Measurements from ENCODE around the gene ATAD3C.
"Not testable (repeated sequence)": the region's sequence is repeated elsewhere in the genome, so short reads cannot be mapped to it uniquely, and the experiment has no call there.

ATAD3C gene

DNA sequence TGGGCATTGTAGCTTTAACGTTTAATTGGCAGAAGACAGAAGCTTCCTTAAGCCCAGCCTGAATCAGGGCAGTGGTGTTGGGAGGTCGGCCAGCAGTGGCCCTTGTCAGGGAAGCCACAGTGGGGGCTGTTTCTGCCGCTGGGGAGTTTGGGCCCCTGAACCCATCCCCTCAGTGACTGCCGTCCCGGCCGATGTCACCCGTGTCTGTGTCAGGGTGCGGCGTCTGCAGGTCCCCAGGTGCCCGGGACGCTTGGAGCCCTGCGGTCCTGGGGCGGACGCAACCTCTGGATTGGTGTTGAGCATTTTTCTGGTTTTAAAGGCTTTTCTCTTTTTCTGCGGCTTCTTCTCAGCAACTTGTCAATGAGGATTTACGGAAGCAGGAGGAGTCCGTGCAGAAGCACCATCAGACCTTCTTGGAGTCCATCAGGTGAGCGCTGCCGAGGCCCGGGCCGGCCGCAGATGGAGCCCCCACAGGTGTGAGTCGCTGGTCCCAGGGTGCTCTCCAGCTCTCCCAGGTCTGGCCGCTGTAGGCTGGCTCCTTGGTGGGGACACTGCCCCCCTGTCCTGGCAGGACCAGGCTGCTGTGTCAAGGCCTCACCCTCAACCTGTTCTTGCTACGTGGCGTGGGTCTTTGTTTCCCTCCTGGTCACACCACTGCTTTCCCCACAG, 2.3 kb downstream of the ATAD3C start:
- DNase-seq, result no peak

DNA sequence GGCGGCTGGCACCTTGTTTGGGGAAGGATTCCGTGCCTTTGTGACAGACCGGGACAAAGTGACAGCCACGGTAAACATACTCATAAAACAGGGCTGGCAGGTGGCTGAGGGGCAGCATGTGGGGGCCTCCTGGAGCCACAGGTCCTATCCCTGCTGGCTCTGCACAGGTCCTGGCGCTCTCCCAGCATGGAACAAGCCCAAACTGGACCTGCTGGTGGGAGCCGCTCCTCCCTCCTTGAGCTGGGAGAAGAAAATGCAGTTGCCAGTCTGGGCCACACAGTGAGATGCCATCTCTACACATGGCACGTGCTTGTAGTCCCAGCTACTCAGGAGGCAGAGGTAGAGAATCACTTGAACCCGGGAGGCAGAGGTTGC, 2.9 kb downstream of the ATAD3C start:
- not testable (repeated sequence) for DNase-seq

DNA sequence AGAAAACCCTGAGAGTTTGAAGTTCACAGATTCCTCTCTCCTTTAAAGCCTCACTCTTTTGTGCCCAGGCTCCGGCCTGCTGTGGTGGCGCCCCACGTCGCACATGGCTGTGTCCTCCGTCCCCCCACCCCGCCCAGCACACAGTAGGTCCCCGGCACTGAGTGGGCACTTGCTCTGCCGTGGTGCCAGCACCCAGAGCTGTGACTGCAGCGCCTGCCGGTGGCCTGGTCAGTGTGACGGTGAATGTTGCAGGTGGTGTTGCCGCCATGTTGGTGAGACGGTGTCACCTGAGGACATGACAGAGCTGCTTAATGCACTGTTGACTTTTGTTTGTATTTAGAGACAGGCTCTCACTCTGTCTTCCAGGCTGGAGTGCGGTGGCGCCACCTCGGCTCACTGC, 3.4 kb downstream of the ATAD3C start:
- DNase-seq, result no peak

DNA sequence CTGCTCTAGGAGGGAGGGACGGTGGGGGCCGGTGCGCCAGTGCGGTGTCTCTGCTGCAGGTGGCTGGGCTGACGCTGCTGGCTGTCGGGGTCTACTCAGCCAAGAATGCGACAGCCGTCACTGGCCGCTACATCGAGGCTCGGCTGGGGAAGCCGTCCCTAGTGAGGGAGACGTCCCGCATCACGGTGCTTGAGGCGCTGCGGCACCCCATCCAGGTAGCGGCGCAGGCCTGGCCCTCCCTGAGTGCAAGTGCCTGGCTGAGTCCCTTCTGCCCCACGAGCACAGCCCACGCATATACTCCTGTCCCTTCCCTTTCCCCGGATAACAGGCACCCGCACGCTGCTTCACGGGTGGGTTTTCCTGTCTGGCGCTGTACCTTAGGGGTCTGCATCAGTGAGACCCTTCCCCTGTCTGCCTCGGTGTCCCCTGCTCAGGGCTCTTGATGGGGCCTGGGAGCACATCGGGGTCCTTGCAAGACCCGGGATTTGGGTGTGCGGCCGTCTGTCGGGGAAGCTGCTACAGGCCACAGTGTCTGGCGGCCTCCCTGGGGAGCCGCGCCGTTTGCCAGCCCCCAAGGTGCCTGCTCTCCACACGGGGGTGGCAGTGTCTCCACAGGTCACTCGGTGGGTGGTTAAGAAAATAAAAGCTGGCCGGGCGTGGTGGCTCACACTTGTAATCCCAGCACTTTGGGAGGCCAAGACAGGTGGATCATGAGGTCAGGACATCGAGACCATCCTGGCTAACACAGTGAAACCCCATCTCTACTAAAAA, 5.0 kb downstream of the ATAD3C start:
- not testable (repeated sequence) for DNase-seq

DNA sequence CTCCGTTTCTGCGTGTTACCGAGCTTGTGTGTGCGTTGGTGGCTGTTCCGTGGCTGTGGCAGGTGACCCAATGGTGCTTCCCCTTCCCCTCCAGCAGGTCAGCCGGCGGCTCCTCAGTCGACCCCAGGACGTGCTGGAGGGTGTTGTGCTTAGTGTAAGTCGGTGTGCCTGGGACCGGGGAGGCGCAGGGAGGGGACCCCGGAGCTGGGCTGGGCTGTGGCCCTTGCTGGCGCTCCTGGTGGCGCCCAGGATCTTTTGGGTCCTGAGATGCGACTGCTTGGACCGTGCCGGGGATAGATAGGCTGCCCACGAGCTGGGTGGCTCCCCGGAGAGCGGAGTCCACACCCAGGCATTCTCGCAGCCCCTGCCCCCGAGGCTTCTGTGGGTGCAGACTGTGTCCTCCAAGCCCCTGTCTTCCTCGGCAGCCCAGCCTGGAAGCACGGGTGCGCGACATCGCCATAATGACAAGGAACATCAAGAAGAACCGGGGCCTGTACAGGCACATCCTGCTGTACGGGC, 5.9 kb downstream of the ATAD3C start:
- DNase-seq, result no peak

DNA sequence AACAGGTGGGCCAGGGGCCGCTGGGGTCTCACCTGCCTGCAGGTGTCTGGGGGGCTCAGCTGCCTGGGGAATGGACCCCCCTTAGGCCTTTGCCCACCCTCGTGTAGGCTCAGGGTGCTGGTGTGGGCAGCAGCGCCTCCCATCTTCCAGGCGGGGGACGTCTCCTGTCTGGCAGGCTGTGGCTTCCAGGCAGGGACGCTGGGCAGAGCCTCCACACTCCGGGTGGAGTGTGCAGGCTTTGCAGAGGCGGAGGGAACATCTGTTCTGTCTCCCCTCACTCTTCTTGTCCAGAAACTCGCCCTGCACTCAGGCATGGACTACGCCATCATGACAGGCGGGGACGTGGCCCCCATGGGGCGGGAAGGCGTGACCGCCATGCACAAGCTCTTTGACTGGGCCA, 6.4 kb downstream of the ATAD3C start:
- not testable (repeated sequence) for DNase-seq

DNA sequence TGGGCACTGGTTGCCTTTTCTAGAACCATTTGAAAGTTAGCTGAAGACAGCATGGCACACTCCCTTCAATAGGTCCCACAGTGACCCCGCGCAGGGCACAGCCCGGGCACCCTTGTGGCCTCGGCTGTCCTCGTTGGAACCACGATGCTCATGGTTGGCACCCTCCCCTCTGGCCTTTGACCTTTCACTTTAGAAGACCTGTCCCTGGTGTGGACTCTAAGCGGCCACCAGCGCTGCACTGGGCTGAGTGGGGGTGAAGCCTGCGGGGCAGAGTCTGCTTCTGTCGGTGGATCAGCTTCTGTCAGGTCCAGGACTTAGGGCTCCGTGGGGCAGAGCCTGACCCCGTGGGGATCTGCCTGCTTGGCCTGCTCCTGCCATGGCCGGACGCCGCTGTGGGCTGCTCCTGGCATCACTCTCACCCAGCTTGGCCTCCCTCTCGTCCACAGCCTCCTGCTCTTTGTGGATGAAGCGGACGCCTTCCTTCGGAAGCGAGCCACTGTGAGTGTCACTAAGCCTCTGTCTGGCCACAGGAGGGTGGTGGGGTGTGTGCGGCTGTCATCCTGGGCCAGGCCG, 7.3 kb downstream of the ATAD3C start:
- DNase-seq, result not testable (repeated sequence)

DNA sequence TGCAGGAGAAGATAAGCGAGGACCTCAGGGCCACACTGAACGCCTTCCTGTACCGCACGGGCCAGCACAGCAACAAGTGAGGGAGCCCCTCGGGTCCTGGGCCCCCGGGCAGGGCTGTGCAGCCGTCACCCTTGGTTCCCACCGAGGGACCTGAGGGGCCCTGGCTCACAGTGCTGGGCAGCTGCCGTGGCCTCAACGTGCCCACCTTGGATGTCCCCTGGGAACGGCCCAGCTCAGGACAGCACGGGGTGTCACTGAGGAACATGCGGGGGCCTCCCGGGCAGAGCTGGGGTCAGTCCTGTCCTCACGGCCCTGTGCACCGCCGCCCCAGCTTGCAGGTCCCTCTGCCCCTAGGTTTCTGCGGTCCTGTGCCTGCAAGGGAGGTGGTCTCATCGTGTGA, 9.7 kb downstream of the ATAD3C start:
- not testable (repeated sequence) for DNase-seq

DNA sequence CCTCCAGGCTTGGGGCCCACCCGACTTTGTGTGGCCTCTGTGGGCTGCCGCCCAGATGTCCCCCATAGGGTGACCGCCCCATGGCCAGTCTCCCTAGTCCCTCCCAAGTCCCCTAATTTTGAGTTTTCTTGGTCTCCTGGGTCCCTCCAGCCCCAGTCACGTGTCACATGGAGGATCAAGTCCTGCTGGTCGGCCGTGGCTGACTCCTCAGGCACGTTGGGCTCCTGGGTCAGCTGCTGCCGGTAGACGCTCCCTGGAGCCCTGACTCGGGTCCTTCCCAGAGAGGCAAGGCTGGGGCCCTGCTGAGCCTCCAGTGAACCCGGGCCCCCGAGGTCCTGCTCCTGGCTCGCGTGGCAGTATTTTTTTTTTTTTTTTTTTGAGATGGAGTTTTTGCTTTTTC, 10.2 kb downstream of the ATAD3C start:
- DNase-seq, result not testable (repeated sequence)

DNA sequence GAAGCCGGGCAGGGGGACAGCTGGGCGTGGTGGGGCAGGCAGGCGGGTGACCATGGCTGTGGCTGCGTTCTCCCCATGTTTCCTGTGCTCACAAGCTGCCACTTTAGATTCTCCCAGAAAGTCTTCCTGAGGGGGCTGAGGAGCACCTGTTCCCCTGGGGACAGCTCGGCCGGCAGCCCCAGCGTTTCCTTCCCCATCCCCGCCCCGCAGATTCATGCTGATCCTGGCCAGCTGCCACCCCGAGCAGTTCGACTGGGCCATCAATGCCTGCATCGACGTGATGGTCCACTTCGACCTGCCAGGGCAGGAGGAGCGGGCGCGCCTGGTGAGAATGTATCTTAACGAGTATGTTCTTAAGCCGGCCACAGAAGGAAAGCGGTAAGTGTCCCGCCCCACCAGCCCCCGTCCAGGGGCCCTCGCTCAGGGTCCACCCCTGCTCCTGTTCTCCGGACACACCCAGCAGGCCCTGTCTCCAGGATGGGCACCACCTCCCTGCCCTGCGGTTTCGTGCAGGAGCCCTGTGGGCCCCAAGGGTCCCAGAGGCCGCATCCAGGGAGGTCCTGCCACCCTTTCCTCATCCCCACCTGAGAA, 11.1 kb downstream of the ATAD3C start:
- DNase-seq, result no peak

DNA sequence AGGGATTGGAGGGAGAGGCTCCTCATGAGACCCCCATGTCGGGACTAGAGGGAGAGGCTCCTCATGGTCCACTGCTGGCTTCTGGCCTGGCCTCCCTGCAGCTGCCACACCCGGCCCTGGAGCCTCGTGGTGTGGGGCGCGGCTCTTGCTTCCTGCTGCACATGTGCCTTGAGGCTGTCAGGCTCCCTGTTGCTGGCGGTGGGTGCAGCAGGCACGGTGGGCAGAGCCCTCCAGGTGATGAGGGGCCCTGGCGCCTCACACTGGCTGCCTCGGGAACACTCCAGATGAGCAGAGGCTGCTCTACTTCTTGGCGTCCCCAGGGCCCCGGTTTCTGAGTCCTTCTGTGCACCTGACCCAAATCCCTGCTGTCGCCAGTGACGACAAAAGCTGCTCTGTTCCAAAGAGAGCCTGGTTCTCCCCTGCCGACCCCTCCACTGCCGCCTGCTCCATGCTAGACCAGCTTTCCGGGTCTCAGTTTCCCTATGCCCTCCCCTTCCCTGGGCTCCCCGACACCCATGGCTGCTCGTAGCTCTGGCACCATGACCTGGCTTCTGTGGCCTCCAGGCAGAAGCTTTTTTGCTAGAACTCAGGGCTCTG, 12.3 kb downstream of the ATAD3C start:
- no peak for DNase-seq

DNA sequence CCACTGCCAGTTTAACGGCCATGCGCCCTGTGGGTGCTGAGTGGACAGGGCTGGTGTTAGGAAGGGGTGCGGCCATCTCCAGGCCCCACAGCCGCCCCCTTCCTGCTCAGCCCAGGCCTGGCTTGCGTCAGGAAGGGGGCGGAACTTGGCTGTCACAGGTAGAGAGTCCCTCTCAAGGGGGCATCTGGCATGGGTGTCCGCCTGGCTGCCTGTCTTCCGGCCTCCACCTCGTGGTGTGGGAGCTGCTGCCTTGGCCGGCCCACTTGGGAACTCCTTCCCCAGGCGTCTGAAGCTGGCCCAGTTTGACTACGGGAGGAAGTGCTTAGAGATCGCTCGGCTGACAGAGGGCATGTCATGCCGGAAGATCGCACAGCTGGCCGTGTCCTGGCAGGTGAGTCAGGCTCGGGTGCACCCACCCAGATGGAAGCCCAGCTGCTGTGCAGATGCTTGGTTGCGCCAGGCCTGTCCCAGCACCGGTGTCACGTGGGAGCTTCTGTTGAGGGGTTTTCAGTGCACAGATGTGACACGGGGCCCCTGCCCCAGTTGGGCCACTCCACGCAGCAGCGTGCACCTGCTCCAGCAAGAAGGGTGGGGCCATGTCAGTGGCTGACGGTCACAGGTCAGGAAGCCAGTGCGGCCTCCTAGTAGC, 13.0 kb downstream of the ATAD3C start:
- DNase-seq, result no peak

DNA sequence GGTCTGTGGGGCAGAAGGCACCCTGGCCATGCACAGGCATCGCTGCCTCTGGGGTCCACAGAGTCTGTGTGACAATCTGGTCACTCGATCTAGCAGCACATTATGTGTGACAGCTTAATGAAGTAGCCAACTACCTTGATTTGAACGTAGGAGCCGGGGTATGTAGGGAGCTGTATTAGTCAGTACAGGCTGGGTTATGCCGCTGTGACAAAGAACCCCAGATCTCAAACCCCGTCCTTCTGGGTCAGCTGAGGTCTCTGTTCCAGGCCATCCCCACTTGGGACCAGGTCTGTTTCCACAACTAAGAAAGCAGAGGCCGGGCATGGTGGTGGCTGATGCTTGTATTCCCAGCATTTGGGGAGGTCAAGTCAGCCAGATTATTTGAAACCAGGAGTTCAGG, 13.8 kb downstream of the ATAD3C start:
- no peak for DNase-seq

DNA sequence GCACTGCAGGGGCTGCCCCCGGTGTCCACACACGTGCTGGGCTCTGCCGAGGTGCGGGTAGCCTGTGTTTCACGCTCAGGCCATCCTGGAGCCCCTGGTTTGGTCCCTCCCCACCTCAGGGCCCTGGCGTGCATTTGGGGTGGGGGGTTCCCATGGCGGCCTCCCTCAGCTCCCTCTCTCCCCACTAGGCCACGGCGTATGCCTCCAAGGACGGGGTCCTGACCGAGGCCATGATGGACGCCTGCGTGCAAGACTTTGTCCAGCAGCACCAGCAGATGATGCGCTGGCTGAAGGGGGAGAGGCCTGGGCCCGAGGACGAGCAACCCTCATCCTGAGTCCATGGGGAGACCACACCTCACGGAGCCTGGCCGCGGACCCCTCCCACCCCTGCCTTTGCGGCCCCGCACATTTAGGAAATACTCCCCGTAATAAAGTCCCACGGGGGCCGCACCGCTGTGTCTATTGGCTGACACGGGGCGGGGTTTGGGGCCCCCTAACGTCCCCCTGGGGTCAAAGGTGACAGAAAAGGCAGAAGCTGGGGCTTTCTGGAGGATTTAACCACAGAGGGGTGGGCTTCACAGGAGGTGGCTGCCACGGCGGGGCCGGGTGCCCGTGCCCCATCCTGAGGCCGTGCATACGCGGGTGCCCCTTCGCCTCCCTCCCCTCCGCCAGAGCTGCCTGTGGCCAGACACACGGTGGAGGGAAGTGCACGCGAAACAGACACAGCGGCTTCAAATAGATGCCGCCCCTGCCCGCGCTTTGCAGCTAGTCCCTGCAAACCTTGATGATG, 18.9 kb downstream of the ATAD3C start:
- not testable (repeated sequence) for DNase-seq

DNA sequence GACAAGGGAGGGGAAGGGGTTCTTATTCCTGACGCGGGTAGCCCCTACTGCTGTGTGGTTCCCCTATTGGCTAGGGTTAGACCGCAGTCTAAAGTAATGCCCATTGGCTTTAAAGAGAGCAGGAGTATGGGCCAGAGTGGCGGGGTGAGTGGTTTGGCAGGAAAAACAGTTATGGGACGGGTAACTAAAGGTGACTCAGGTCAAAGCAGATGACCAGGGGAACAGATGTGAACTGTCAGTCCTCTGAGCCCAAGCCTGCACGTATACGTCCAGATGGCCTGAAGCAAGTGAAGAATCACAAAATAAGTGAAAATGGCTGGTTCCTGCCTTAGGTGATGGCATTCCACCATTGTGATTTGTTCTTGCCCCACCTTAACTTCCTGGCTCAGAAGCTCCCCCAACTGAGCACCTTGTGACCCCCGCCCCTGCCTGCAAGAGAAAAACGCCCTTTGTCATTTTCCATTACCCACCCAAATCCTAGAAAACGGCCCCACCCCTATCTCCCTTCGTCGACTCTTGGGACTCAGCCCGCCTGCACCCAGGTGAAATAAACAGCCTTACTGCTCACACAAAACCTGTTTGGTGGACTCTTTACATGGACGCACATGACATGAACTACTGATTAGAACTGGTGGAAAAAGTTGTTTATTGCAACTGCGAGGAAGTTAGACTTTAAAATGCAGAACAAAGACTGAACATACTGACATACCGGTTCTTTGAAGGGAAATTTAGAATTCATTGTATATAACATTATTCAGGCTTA, 21.3 kb downstream of the ATAD3C start:
- no peak for DNase-seq

DNA sequence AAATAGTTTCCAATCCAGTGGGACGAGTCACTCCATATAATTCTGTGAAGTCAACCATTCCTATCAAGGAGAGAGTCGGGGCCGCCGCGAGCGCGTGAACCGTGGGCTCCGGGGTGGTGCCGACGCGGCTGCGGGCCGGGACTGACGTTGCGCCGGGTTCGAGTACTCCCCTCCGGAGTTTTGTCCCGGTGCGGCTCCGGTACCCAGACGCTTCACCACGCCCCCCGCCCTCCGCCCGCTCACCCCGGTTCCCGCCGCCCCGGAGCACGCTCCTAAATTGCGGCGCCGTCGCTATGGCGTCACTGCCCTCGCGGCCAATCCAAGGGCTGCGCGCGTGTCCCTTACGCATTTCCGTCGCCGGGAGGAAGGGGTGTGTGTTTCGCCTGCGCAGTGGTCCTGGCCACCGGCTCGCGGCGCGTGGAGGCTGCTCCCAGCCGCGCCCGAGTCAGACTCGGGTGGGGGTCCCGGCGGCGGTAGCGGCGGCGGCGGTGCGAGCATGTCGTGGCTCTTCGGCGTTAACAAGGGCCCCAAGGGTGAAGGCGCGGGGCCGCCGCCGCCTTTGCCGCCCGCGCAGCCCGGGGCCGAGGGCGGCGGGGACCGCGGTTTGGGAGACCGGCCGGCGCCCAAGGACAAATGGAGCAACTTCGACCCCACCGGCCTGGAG, 22.0 kb downstream of the ATAD3C start, which contains the start of gene ATAD3B:
Gene ATAD3B (plus strand): TSS at position 377 of the 664 bp plus-strand sequence. CDS start 120 bp downstream, at position 497.
- DNase-seq, result peak; percentile 85 to 94

DNA sequence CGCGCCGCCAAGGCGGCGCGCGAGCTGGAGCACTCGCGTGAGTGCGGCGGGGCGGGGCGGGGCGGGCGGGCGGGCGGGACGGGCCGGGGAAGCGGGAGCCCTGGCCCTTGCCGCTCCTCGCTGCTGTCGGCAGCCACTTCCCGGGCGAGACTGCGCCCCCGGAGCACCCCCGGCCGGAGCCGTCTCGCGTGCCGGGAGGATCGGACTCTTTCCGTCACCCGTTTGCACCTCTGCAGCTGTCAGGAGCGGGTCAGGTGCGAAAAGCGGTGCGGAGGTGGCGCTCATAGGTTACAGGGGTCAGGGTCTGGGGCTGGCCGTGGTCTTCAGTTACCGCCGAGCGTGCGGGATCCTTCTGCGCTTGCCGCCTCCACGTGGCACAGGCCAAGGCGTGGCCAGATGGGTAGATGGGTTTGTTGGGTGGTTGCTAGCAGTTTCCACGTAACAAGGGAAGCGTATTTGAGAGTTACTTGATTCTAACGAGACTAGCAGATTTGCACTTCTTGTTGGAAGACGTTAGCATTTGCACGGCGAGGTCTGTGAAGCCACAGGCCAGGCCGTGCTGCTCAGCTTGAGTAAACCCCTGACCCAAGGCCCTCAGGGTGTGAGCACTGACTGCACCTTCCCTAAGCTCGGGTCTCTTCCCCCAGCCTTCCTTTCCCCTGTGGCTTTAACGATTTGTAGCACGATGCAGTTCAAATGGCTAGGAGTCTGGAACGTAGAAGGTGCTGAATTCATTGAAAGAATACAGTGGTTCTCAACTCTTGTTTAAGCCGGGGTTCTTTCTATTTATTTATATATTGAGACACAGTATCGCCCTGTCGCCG, 22.8 kb downstream of the ATAD3C start:
- DNase-seq, result not testable (repeated sequence)

DNA sequence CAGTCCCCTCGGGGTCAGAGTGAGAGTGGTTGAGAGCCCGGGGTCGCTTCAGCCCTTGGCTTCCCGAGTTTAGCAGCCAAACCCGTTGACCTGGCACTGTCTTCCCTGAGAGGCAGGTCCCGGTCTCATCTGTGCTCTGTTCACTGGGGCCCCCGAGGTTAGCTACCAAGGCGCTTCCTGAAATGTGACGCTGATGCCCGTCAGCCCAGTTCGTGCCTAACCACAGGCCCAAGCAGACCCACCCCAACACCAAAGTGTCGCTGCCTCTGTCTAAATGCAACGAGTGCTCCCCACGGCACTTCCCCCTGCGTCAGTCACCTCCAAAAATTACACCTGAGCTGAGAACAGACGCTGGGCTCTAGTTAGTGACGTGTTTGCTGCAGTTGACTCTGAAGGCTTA, 26.5 kb downstream of the ATAD3C start:
- not testable (repeated sequence) for DNase-seq

DNA sequence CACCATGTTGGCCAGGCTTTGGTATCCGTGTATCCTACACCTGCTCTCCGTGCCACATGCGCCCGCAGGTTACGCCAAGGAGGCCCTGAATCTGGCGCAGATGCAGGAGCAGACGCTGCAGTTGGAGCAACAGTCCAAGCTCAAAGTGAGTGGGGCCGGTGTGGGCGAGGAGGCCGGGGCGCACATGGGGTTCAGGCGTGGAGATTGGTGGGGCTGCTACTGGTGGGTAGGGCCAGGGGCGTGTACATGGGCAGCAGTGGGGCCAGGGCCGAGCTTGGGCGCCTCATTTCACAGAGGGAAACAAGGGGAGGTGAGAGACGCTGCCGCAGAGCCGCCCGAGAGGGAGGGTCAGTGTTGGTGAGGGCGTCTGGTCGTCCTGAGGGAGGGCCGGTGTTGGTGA, 27.7 kb downstream of the ATAD3C start:
- DNase-seq, result no peak
